Measurements from ENCODE around the gene RHBDL1.

RHBDL1 gene

DNA sequence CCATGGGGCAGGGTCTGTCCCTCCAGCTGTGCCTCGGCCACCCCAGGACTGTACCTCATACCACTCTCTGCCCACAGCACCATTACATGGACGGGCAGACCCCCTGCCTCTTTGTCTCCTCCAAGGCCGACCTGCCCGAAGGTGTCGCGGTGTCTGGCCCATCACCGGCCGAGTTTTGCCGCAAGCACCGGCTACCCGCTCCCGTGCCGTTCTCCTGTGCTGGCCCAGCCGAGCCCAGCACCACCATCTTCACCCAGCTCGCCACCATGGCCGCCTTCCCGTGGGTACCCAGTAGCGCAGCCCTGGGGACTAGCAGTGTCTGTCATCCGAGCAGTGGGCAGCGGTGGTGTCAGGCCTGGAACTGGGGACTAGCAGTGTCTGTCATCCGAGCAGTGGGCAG is 2.6 kb upstream of the RHBDL1 start:
- DNase-seq (ENCODE audit: low read depth in 2 of 2), result no peak

DNA sequence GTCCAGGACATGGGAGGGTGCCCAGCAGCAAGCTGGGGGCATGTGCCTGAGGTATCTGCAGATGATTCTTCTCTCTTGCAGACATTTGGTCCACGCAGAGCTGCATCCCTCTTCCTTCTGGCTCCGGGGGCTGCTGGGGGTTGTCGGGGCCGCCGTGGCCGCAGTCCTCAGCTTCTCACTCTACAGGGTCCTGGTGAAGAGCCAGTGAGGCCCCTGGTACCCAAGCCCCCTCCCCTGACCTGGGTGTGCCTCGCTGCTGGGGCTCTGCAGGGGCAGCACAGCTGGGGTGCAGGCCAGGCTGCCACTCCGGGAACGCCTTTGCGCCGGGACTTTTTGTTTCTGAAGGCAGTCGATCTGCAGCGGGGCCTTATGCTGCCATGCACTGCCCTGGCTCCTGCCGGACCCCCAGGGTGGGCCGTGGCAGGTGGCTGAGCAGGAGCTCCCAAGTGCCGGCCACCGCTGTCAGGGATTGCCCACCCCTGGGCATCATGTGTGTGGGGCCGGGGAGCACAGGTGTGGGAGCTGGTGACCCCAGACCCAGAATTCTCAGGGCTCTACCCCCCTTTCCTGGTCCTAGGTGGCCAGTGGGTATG is 2.0 kb upstream of the RHBDL1 start:
- no peak for DNase-seq (ENCODE audit: low read depth in 2 of 2)

DNA sequence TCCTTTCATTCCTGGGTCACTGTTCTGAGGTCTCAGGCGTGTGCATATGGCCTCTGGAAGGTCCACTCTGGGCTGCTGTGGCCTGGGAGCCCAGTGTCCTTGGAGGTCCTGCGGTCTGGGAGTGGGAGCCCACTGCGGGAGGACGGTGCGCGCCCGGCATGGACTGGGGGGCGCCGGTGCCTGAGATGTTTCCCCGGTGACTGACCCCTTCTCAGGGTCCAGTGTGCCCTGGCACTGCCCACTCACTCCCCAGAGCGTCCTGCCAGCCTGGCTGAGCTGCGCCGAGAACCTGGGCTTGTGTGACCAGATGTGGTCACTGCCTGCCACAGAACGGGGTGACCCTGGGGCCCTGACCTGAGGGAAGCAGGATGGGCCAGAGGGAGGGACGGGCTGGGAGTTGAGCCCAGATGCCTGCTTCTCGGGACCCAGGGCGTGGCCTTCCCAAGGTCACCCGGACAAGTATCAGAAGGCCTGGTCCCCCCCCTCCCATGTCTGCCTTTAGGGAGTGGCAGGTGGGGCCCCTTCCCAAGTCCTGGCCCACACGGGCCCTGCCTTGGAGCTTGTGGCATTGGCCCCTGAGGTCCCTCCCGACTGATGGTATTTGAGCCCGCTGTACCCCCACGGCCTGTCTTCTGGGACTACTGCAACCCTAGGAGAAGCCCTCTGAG is 1.1 kb upstream of the RHBDL1 start:
- no peak for DNase-seq (ENCODE audit: low read depth in 2 of 2)

DNA sequence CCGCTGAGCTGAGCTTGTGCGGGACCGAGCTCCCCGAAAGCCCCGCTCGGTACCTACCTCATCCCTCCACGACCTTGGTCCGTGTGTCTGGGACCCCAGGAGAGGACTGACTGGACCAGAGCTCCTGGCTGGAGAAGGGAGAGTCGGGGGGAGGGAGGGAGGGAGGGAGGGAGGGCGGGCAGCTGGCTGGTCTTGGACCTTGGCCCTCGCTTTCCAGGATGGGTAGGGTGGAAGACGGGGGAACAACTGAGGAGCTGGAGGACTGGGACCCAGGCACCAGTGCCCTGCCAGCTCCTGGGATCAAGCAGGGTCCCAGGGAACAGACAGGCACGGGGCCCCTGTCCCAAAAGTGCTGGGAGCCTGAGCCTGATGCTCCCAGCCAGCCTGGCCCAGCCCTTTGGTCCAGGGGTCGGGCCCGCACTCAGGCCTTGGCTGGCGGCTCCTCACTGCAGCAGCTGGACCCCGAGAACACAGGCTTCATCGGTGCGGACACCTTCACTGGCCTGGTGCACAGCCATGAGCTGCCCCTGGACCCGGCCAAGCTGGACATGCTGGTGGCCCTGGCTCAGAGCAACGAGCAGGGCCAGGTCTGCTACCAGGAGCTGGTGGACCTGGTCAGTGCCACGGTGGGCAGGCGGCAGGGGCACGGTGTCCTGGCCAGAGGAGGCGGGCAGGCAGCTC is 553 bp downstream of the RHBDL1 start:
- no peak for DNase-seq (ENCODE audit: low read depth in 2 of 2)

DNA sequence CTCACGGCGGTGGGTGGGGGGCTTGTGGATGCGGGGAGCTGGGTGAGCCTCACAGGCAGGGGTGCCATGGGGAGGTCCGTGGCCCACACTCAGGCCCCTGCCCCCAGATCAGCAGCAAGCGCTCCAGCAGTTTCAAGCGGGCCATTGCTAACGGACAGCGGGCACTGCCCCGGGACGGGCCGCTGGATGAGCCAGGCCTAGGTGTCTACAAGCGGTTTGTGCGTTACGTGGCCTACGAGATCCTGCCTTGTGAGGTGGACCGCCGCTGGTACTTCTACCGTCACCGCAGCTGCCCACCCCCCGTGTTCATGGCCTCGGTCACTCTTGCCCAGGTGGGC is 1.1 kb downstream of the RHBDL1 start:
- DNase-seq (ENCODE audit: low read depth in 2 of 2), result no peak

DNA sequence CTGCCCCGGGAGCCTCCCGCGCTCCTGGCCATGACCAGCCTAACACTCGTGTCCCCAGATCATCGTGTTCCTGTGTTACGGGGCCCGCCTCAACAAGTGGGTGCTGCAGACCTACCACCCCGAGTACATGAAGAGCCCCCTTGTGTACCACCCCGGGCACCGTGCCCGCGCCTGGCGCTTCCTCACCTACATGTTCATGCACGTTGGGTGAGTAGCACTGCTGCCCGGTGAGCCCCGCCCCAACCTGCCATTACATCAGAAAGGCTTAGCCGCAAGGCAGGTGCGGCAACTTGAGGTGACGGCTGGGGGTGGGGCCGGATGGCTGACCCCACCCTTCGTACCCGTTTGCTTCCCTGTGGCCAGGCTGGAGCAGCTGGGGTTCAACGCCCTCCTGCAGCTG is 1.4 kb downstream of the RHBDL1 start:
- no peak for DNase-seq (ENCODE audit: low read depth in 2 of 2)

DNA sequence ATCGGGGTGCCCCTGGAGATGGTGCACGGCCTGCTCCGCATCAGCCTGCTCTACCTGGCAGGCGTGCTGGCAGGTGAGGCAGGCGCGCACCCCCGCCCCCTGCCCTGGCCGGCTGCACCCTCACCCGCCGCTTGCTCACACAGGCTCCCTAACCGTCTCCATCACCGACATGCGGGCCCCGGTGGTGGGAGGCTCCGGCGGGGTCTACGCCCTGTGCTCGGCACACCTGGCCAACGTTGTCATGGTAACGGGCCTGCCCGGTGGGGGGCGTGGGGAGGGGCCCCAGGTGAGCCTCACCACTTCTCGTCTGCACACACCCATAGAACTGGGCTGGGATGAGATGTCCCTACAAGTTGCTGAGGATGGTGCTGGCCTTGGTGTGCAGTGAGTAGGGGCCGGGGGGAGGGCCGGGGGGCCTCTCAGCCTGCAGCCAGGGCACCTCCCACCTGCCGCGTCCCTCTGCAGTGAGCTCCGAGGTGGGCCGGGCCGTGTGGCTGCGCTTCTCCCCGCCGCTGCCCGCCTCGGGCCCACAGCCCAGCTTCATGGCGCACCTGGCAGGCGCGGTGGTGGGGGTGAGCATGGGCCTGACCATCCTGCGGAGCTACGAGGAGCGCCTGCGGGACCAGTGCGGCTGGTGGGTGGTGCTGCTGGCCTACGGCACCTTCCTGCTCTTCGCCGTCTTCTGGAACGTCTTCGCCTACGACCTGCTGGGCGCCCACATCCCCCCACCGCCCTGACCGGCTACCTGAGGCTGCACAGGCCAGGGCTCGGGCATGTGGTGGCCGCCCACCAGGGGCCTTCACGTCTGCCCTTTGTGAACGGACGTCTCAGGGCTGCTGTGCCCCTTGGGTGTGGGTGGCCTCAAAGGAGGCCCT is 2.1 kb downstream of the RHBDL1 start:
- DNase-seq (ENCODE audit: low read depth in 2 of 2), result no peak

DNA sequence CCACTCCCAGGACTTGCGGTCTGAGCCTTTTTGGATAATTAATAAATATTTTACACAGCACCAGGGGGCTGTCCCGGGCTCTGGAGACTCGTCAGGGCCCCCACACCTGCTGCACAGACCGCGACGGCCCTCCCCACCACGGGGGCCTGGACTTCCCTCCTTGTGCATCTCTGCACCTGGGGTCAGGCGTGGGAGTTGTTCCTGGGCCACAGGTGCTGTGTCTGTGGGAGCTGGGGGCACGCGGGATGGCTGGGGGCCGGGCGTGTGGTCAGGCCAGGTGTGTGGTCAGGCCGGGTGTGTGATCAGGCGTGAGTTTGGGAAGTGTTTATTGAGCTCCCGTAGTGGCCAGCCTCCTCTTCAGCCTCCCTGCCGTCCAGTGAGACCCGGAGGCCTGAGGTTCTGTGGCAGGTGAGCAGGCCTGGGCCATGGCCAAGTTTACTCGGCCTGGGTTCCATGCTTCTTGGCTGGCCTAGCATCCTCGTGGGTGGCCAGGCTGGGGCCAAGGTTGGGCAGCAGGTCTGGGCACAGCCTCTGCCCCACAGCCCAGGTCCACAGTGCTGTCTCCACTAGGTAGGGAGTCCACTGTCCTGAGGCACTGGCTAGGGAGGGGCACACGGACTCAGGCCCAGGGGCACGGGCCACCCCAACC is 2.9 kb downstream of the RHBDL1 start:
- DNase-seq (ENCODE audit: low read depth in 2 of 2), result no peak

DNA sequence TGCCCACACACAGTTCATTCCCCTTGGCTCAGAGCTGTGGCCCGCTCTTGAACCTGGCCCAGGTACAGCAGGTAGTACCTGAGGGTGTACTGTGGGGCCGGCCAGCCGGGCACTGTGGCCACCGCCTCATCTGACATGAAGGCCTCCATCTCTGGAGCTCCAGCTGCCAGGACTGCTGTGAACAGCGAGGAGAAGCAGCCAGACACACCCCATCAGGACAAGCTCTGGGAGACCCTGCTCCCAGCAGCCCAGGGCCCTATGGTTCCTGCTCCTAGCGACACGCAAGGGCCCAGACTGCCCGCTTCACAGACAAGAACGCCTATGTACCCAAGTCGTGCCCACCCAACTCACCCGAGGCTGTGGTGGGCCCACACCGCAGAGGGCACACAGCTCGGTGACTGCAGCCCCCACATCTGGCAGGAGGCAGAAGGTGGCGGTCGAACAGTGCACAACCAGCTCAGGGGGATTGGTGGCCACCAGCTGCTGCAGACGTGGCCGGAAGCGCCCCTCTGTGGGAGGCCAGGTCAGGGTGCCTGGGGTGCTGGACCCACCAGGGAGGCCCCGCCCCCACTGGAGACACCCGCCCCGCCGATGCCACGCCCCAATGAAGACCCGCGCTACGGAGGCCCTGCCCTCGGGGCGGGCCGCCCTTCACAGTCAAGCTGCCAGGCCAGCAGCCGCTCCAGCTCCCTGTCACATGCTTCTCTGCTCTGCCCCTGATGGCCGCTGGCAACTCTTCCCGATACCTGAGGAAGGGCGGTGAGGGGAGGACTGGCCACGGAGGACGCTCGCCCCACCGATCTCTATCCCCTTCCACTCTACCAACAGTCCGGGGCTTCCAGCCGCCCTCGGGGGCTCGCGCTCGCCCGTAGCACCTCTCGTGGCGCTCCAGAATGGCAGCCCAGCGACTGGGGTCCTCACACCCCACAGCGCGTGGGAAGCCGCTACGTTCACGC is 3.7 kb downstream of the RHBDL1 start:
- DNase-seq (ENCODE audit: low read depth in 2 of 2), result no peak

DNA sequence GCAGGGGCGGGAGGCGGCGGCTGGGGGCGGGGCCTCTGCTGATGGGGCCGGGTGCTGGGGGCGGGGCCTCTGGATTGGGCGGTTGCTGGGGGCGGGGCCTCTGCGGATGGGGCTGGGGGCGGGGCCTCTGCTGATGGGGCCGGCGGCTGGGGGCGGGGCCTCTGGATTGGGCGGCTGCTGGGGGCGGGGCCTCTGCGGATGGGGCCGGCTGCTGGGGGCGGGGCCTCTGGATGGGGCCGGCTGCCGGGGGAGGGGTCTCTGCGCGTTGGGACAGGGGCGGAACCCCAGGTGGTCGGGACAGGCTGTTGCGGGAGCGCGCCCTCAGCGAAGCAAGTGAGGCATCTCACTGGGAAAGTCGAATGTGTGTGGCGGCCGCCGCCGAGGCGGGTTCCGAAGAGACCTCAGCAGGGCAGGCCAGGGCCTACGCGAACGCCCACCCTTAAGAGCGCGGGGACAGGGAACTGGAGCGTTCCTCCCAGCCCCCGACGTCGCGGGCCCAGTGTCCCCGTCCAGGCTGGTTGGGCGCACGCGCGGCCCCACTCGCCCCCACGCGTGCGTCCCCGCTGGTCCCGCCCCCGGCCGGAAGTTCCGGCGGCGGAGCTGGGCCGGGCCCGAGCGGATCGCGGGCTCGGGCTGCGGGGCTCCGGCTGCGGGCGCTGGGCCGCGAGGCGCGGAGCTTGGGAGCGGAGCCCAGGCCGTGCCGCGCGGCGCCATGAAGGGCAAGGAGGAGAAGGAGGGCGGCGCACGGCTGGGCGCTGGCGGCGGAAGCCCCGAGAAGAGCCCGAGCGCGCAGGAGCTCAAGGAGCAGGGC is 4.5 kb downstream of the RHBDL1 start, which contains the start of gene STUB1:
Gene STUB1, plus strand, starts transcription at position 597 of the 811 bp plus-strand sequence. Its CDS starts 116 bp downstream, at position 713.
- peak; percentile 69 to 77 for DNase-seq (ENCODE audit: low read depth in 2 of 2)

DNA sequence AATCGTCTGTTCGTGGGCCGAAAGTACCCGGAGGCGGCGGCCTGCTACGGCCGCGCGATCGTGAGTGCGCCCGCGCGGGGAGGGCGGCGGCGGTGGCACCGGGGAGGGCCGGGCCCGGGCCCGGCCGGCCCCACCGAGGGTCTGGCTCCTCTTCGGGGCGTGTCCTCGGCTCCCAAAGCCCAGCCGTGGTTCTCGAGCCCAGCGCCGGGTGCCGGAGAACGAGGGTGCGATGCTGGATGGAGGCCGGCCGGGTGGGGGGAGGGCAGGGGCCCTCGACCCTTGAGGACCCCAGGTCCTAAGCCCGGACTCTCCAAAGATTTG is 5.1 kb downstream of the RHBDL1 start:
- DNase-seq (ENCODE audit: low read depth in 2 of 2), result no peak

DNA sequence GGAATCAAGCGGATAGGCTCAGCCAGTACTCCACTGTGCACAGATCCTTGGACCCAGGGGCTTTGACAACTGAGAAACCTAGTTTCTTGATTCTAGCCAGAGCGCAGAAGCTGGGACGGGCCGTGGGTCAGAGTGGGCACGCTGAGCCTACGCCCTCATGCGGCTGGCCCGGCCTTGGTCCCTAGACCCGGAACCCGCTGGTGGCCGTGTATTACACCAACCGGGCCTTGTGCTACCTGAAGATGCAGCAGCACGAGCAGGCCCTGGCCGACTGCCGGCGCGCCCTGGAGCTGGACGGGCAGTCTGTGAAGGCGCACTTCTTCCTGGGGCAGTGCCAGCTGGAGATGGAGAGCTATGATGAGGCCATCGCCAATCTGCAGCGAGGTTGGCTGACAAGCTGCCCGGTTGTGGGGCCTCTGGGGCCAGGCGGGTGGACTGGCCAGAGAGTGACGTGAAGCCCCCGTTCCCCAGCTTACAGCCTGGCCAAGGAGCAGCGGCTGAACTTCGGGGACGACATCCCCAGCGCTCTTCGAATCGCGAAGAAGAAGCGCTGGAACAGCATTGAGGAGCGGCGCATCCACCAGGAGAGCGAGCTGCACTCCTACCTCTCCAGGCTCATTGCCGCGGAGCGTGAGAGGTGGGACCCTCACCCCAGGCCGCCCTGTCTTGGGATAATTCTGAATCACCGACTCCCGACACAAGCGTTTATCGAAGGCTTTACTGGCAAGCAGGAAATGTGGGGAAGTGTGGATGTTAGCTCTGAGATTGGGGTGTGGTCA is 5.7 kb downstream of the RHBDL1 start:
- DNase-seq (ENCODE audit: low read depth in 2 of 2), result no peak

DNA sequence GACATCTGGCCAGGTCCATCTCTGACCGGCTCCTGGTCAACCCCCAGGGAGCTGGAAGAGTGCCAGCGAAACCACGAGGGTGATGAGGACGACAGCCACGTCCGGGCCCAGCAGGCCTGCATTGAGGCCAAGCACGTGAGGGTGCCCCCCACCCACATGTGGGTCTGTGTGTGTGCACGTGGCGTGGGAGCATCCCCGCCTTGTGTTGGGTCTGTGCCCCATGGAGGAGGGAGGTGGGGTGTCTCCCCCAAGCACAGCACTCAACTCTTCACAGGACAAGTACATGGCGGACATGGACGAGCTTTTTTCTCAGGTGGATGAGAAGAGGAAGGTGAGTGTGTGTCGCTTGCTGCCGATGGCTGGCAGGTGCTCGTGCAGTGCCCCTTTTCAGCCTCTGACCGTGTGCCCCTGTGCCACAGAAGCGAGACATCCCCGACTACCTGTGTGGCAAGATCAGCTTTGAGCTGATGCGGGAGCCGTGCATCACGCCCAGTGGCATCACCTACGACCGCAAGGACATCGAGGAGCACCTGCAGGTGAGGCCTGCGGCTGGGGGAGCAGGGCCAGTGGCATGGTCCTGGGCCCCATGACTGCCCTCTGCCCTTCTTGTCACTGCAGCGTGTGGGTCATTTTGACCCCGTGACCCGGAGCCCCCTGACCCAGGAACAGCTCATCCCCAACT is 6.4 kb downstream of the RHBDL1 start:
- no peak for DNase-seq (ENCODE audit: low read depth in 2 of 2)

DNA sequence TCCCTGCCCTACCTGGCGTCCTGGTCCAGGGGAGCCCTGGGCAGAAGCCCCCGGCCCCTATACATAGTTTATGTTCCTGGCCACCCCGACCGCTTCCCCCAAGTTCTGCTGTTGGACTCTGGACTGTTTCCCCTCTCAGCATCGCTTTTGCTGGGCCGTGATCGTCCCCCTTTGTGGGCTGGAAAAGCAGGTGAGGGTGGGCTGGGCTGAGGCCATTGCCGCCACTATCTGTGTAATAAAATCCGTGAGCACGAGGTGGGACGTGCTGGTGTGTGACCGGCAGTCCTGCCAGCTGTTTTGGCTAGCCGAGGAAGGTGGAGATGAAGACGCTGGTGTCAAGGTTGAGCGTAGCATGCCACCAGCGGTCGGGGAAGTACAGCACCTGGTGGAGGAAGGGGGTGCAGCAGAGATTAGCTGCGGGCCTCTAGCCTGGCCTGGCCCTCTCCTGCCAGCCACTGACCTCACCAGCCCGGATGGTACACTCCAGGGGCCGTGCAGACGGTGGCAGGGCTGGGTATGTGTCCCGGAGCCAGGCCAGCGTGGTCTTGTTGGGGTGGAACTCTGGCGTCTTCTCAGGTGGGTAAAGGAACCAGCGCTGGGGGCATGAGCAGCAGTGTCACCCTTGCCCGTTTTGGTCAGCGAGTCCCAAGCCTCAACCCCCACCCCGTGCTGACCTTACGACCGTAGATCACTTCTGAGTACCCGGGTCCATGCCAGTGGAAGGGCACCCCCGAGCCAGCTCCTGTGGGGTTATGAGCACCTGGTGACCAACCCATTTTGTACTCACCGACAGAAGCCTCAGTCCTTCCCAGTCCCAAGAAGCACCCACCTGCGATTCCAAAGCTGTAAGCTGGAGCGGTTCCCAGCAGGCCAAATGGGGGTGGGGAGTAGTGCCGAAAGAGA is 7.3 kb downstream of the RHBDL1 start:
- no peak for DNase-seq (ENCODE audit: low read depth in 2 of 2)

DNA sequence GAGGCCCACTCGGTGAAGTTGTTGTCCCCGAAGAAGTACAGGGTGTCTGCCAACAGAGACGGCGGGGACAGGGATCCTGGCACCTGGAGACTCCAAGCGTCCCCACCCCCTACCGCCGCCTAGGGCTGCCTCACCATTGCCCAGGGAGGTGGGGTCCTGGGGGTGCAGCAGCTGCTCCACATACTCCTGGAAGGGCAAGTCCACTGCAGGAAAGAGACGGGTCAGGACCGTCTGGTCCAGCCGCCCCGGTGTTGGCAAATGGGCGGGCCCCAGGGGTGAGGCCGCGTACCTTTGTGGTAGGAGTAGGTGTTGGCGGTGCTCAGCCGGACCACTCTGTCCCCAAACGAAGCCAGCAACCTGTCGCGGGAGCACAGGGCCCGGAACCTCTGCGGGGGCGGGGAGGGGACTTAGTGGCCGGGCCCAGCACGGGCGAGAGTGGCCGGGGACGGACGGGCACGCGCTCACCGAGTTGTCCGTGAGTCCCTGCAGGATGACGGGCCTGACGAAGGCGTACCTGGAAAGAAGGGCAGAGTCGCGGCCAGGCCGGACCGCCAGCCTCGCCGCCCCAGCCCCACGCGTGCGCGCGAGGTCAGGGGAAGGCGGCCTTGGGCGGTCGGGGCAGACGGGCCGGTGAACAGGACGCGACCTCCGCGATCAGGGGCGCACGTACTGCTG is 8.1 kb downstream of the RHBDL1 start:
- no peak for DNase-seq (ENCODE audit: low read depth in 2 of 2)

DNA sequence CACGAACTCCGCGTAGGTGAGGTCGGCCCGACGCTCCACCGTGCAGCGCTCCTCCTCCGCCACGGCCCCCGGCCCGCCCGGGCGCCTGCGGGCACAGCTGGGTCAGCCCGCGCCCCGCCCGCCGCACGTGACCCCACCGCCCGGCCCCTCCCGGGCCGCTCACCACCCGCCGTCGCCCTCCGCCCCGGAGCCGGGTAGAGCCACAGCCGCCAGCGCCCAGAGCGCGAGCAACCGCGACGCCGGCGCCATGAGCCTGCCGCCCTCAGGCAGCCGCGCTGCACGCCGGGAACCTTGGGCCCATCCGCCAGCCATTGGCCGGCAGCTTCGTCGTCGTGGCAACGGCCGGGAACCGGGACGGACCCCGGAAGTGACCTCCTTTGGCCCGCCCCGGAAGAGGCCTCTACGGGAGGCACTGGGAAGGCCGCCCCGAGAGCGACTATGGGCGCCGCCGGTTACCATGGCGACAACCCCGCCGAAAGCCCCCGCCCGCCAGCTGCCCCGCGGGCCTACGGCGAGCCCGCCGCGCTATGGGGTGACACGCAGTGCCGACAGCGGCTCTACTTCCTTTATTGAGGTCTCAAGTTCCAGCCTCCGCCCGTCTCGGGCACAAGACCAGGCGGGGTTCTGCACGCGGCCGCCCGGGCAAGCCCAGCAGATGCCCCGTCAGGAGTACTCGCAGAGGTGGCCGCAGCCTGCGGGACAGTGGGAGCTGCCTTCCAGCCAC is 8.8 kb downstream of the RHBDL1 start, which contains the start of gene JMJD8:
Gene JMJD8, minus strand, starts transcription at position 264 of the 724 bp plus-strand sequence. Its CDS starts 15 bp downstream, at position 249.
- peak; percentile 92 to 95 for DNase-seq (ENCODE audit: low read depth in 2 of 2)

Measured in stimulated activated CD8-positive, alpha-beta memory T cell treated with anti-CD3 and anti-CD28 coated beads, Interleukin-7, amount 100 ng/mL, for 1 hour (primary cell).